HG02678 (cell line): Measurements from ENCODE around the gene PPP1R1B.
"Not testable (repeated sequence)": the region's sequence is repeated elsewhere in the genome, so short reads cannot be mapped to it uniquely, and the experiment has no call there.

Experiments
- ATAC-seq: cut with Tn5 transposase; IDR thresholded peaks from one replicate; pipeline ENCODE4 v1.9.1; 2021; ENCODE audit warnings: mild to moderate bottlenecking, moderate library complexity; ENCODE audit not compliant: unreplicated experiment

Gene PPP1R1B

DNA sequence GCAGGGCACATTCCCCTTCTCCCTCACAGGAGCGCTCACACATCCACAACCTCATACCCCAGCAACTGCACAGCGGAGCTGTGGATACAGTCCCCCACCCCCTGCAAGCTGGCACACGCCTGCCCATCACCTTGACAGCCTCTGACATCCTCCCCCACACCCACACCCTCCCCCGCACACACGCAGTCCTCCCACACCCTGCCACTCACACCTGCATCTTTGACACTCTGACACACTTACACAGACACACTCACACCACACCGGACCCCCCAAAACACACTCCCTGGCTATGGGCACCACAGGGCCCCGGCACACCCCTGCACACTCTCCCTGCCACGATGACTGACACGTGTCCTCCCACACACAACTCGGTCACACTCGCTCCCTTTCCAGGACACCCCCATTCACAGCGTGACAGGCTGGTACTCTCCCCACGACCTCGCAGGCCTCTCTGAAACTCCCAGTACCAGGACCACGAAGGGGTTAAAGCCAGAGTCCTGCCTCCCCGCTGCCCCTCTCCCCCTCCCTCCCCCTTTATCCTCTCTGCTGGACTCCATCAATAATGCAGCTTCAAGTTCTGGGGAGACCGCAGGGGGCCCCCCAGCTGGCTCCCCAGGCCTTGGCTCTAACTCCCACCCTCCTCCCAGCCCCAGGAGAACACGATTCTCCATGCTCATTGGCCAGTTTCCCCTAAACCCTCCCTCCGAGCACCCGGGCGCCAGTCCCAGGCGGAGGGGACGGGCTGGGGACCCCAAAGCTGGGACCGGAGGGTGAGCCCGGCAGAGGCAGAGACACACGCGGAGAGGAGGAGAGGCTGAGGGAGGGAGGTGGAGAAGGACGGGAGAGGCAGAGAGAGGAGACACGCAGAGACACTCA, at the start of gene PPP1R1B:
TSS of gene PPP1R1B (plus strand) at position 782 of the 876 bp plus-strand sequence. CDS start 441 bp downstream, outside the sequence.
- ATAC-seq = no peak

DNA sequence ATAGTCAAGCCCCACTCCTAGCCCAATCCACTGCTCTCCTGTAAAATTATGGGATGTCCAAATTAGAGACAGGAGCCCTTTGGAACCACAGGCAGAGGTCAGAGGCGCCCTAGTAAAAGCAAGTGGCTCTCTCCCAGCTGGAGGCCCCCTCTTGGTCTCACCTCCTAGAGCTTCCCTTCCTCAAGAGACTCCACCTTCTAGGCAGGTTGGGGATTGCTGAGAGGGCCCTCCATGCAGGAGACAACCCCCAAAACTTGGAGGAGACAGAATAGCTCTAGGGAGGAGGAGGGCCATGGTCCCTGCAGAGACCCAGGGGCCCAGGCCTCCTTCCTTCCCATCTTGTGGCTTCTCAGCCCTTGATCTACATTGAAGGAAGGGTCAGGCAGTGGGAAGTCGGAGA, 48.5 kb upstream of the PPP1R1B start:
- ATAC-seq = no peak

DNA sequence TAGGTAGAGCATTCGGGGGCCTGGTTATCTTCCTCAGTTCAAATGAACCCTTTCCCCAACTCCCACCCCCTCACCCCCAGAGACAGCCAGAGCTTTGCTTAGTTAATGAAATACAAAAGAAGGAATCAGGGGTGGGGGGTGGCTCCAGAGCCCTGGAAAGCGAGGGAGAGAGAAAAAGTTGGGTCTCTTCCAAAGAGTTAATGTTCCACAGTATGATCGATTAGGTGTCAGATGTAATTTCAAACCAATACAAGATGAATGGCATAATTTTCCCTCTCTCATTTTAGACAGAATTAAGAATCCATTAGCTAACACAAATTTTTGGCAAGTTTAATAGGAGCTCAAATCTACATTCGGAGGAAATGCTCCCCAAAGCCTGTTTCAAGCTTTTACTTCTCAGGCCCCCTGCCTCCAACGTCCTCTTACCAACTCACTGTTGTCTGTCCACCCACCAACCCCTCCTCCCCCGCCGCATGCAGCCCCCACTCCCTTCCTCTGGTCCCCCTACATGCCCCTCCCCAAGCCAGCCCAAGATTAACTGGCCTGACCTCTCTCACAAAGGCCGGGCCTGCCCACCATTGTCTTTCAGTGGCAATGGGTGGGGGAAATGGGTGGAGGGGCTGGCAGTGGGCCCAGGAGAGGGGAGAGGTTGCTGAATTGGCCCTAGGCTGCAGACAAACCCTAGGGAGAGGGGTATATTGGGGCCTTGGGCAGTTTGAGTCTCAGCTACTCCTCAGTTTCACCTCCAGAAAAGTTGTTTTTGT, 47.3 kb upstream of the PPP1R1B start:
- no peak for ATAC-seq

DNA sequence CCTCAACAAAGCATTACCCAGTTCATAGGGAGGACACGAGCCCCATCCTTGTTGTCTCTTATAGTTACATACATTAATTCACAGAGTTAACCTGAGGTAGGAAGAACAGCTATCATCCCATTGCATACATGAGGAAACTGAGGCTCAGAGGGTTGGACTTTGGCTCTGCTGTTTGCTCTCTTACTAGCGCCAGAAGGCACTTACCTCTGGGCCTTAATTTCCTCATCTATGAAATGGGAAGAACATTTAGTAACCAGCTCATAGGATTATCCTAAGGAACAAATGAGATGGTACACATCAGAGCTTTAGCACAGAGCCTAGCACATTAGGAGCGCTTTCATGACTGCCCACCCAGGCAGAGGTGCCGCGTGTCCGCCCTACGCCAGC, 46.7 kb upstream of the PPP1R1B start:
- no peak for ATAC-seq

DNA sequence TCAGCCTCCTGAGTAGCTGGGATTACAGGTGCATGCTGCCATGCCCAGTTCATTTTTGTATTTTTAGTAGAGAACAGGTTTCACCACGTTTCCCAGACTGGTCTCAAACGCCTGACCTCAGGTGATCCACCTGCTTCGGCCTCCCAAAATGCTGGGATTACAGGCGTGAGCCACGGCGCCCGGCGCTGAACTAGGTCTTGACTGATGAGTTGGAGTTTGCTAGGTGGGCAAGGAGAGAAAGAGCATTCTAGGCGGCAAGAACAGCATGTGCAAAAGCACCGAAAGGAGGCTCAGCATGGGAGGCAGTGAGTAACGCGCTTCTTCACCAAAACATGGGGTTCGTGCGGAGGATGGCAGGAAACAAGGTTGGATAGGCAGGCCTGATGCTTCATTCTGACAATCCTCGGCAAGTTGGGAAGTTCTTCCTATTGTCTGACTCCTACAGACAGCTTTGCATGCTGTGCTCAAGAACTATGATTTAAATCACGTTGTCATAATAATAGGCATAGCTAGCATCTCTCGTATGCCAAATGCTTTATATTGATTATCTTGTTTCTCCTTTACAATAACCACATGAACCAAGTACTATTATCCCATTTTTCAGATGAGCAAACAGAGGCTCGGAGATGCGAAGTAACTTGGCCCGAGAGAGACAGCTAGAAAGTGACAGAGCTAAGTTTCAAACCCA, 45.5 kb upstream of the PPP1R1B start:
- no peak for ATAC-seq

DNA sequence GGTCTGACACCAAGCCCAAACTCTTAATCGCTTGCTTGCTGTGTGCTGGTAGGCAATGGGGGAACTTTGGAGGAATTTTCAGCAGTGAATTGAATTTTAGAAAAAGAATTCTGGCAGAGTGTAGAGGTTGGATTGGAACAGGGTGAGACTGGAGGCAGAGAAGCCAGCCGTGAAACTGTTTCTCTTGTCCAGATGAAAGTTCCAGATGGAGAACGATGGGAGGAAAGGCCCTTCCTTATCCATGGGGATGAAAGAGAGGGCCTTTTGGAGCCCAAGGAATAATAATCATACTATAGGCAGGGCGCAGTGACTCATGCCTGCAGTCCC, 45.0 kb upstream of the PPP1R1B start:
- no peak for ATAC-seq

DNA sequence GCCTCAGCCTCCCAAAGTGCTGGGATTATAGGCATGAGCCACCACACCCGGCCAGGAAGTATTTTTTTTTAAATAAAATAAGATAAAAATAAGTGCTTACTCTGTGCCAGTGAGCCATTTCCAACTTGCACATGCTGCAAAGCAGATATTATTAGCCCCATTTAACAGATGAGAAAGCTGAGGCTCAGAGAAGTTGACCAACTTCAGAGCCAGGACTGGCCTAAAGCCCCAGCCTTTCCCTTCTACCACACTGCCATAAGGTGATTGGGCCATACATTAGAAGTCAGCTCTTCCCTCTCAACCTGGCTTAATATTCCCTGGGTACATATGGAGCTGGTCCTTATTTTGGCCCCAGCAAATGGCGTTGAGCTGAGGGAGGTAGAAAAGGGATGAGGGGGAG, 44.1 kb upstream of the PPP1R1B start:
- ATAC-seq = no peak

DNA sequence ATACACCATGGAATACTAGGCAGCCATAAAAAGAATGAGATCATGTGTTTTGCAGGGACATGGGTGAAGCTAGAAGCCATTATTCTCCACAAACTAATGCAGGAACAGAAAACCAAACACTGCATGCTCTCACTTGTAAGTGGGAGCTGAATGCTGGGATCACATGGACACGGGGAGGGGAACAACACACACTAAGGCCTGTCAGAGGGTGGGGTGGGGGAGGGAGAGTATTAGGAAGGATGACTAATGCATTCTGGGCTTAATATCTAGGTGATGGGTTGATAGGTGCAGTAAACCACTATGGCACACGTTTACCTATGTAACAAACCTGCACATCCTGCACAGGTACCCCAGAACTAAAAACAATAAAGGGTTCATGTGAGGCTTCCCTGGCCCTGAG, 36.6 kb upstream of the PPP1R1B start:
- ATAC-seq = not testable (repeated sequence)

DNA sequence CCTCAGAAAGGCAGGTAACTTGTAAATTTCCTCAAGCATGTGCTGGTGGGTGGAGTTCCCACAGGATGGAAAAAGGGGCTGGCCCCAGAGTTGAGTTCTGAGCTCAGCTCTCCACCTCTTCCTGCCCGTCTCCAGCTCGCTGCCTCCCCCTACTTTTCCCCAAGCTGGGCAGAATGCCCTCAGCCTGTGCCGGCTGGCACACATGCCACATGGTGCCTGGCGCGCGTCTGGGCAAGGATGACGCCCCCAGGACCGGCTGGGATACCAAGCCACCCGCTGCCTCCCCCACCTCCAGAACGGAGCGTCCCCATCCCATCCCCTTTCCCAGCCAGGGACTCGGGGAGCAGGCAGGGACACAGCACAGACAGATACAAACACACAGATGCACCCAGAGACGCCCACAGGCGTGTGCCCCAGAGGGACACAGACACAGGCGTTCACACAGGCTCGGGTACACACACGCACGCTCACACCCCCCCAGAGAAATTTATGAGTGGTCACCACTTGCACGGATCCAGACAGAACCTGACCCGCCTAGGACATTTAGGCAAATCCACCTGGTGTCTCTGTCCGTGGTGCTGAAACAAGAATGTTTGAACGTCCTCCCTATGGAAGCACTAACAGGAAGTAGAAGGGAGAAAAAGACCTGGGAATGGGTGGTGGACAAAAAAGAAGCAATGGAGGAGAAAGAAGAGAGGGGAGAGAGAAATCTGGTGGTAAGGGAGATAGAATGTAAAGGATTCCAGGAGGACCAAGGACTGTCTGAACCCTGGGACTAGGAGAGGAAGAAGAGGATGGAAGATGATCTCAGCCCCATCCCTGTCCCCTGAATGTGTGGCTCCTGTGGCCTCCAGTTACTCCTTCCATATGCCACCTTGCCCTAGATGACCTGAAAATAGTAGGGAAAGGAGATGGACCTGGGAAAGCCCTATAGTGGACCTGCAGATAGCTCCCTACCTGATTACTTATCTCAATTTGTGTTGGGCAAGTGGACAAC, 34.5 kb upstream of the PPP1R1B start:
- no peak for ATAC-seq

DNA sequence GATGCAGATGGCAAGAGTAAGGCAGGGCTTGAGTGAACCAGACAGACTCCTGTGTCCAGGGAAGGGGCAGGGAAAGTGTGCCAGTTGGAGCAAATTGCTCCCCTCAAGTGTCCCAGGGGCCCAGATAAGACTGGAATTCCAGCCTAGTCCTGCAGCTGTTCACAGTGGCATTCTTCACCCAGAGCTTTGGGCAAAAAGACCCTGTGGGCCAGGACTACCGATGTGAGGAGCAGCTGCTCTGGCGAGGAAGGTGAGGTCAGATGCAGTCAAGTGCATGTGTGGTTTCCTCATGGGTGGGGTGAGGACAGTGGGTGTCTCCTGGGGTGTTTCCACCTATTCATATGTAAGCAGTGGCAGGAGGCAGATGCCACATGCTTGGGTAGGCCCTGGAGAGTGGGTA, 33.4 kb upstream of the PPP1R1B start:
- no peak for ATAC-seq

DNA sequence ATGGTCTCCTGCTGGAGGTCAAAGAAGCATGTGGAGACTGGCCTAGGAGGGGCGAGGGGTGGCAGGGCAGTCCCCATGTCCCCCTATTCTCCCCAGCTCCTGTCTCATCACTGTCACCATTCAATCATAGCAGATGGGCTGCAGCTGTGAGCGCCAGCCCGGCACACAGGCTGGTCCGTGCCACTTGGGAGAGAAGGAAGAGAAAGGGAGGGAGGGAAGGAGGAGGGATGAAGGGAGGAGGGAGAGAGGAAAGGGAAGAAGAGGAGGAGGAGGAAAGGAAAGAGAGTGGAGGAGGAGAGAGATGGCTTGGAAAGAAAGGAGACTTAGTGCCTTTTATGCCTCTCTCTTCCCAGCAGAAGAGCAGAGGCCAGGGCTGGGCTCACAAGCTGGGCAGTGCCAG, 31.5 kb upstream of the PPP1R1B start:
- no peak for ATAC-seq

DNA sequence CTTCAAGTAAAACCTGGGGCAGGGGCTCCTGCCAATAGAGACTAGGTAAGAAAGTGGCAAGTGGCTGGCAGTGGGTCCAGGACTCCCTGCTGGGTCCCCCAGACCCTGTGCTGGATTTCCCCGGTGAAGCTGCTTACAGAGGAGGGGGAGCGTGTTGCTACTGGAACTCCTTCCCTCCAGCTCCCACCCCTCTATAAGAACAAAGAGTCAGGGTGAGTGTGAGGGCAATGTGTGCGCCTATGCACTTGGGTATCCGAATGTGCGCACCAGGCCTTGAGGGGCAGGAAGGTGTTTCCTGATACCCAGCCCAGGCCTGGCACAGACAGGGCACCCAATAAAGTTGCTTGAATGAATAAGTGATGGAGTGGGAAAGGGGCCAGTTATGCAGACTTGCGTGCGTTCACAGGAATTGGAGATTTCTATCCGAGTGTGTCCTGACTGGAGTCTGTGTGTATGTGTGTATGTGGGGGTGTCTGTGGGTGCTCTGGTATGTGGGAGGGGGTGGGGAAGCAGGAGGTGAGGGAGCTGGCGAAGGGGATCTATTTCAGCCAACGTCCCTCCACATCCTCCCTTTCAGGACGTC, 30.7 kb upstream of the PPP1R1B start:
- no peak for ATAC-seq

DNA sequence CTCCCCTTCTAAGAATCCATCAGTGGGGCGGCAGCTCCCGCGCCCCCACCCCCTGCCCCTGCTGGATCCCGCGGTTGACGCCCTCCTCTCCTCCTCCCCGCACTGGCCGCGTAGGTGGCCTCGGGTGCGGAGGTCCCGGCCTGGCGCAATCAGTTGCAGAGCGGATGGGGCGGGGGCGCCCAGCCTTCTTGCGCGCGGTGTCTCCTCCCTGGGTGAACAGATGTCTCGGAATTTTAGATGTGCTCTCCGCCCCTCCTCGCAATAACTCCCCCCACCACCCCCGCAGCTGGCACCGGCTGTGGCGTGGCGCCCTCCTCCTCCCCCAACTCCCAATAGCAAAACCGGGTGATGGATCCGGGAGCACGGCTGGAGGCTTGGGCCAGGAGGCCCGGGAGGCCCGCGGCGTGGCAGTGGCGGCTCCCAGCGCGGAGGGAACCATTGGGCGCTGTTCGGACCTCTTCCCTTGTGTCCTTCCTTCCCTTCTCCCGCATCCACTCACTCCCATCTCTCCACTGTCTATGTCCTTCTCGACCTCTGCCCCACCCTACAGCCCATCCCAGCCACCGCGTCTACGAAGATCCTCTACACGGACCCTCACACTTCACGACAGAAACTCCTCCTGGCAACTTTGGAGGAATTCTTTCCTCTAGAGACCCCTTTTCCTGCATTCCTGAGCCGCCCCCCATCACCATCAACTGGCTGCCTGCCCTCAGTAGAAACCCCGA, 30.0 kb upstream of the PPP1R1B start:
- no peak for ATAC-seq

DNA sequence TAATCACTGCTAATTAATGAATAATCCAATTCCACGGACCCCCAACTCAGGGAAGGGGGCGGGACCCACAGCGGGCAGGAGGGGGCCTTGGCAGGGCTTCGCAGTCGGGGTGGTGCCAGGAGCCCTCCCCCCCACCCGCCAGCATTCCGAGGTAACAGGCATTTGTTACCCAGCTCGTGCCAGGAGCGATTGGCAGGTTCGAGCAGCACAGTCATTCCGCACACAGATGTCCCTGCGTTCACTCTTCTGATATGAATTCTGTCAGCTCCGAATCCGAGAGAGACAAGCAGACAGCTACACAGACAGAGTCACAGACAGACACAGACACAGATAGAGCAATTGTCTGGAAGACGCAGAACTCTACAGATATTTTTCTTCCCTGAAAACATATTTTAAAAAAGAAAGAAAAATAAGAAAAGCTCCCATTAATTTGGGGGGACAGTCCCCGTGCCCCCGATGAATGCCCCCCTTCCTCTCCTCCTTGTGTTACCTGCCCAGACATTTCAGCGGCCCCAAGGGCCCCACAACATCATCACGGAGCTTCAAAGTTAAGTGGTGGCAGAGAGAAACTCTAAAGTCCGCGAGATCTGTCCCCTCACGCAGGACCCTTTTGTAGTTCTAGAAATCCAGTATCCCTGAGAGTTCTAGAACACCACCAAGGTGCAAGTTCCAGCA, 29.2 kb upstream of the PPP1R1B start:
- no peak for ATAC-seq

DNA sequence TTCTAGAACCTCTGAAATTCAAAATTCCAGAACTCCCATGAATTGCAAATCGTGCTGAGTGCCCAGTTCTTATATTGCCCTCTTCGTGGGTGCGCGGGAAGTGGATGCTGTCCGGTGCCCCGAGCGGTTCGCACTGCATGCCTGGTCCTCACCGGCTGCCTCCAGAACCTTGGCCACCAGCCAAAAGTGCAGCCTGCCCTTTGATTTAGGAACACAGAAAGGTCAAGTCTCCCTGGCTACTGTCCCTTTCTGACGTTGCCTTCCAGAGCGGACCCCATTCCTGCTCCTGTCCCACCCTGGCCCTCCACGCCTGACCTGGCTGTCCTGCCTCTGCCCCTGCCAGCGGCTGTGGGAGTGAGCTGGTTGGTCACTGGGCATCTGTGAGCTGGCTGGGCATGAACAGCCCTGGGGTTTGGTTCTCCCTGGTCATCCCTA, 28.7 kb upstream of the PPP1R1B start:
- no peak for ATAC-seq

DNA sequence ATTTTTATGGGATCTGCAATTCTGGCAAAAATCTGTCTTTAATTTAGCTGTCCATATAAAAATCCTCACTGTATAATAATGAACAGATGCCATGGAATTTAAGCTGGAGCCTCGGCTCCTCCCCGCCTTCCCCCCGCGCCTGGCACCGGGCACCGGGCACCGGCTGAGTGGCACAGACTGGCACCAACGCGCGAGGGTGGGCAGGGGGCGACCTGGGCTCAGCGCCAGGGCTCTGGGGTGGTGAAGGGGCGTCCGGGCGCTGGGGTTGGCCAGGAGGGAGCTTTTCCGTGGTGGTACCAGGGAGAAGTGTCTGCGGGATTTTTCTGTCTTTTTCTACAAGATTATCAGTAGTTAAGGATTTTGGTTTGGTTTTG, 28.1 kb upstream of the PPP1R1B start:
- ATAC-seq = no peak

DNA sequence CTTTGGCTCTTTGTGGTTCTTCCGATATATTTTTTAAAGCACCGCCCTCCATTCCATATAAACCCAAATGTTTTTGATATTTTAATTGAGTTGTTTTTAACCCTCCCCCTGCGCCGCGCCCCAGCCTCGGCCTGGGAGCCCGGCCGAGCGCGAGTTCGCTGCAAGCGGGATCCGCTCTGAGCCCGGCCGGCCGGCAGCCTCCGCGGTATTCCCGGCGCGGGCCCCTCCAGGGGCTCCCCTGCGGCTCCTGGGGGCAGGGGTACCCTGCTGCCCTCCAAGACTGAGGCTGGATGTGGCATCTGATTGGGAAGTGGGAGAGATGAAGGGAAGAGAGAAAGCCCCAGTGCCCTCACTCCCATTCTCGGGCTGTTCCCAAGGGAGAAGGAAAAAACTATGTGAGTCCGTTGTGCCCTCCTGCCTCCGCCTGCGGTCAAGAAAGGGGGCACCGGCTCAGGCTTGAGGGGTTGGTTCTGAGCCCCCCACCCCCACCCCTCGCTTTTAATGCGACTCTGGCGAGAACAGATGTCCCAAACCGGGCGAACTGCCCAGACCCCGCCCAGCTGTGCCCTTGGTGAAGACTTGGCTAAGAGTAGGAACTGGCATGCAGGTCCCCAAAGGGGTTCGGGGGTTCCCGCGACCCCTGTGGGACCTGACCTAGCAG, 27.6 kb upstream of the PPP1R1B start:
- ATAC-seq = no peak

DNA sequence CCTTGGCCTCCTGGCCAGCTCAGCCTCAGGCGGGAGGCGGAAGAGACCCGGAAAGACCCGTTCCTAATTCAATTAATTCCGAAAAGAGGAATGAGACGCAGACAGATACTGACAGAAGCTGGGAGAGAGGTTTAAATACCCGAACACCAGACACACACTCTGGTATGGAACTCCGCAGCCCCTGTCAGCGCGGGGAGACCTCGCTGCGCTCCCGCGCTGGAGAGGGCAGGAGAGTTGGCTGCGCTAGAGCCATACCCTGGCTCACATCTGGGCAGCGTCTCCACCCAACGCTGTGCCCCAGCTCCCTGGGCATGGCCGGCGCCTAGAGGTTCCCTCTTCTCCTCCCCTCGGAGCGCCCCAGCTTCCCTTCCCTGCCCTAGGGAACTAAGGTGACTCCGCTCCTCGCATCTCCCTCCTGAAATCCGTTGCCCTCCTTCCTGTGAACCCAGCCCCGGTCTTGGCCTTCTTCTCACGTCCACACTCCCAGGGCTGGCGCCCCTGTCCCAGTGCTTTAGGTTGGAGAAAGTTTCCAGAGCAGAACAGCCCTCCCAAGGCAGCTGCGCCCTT, 27.0 kb upstream of the PPP1R1B start:
- no peak for ATAC-seq
